T-helper 1 cell (primary cell): ENCODE data around the gene DEFB123.
"Not testable (repeated sequence)": the region's sequence is repeated elsewhere in the genome, so short reads cannot be mapped to it uniquely, and the experiment has no call there.

Experiments
- DNase-seq, 5 donors: peaks; one replicate each; pipeline ENCODE4 v3.0.0-alpha.2; 2012 to 2020
- total RNA-seq, 4 donors: gene quantifications; one replicate each; lab custom pipeline; 2026; lab: John Stamatoyannopoulos, UW

DEFB123 gene
- total RNA-seq, result 0 reads per million in 4 donors

- DNase-seq, result no peak
These were observed at the start of gene DEFB123 for GRCh38 chr20:31440012-31440659. TSS of gene DEFB123 (plus strand) at chr20:31440632. CDS start at chr20:31440699, 67 bp downstream.

- no peak for DNase-seq
These were observed 47.6 kb upstream of the DEFB123 start for GRCh38 chr20:31392836-31393235.

DNA sequence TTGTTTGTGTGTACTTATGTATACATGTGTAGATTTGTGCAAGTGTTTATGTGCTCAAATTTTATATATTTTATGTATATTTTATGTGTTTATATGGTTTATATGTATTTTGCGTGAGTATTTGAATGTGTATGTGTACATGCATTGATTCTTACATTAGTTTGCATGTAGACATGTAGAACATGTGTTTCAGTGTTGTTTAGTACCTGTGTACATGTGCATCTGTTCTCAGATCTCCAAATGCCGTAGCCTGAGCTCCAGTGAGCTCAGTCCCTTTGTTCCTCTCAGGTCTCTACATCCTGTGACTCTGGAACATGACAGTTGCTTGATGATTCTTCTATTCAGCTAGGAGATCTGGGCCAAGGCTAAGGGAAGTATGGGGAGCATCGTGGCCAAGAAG is 45.5 kb upstream of the DEFB123 start:
- DNase-seq, result no peak

GRCh38 chr20:31403886-31404285 is 36.5 kb upstream of the DEFB123 start:
- no peak for DNase-seq

DNA sequence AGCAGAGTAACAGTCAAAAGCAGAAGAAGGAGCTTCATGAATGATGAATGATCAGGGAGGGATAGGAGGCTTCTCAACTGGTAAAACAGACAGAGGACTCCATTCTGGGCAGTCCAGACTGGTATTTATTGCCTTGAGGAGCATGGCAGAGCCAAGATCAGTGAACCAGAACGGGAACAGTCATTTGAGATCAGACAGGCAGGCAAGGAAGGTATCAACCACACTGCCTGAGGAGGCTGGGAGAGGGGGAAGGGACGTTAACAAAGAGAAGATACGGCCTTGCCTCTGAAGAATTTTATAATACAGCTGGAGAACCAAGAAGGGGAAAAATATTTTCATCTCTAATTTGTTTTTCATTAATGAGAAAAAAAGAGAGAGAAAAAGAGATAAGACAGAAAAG is 34.3 kb upstream of the DEFB123 start, which contains the start of gene DEFB121:
Gene DEFB121 (minus strand): TSS at position 101 of the 400 bp plus-strand sequence. CDS start 63 bp downstream, at position 38.
- no peak for DNase-seq

DNA sequence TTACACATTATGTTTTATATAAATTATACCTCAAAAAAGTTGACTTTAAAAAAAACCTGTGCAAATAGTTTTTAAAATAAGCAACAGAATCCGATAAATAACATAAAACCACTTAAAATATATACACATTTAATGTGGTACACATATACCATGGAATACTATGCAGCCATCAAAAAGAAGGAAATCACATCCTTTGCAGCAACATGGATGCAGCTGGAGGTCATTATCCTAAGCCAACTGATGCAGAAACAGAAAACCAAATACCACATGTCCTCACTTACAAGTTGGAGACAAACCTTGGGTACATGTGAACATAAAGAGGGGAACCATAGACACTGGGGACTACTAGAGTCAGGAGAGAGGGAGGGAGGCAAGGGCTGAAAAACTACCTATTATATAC is 30.4 kb upstream of the DEFB123 start:
- no peak for DNase-seq

DNA sequence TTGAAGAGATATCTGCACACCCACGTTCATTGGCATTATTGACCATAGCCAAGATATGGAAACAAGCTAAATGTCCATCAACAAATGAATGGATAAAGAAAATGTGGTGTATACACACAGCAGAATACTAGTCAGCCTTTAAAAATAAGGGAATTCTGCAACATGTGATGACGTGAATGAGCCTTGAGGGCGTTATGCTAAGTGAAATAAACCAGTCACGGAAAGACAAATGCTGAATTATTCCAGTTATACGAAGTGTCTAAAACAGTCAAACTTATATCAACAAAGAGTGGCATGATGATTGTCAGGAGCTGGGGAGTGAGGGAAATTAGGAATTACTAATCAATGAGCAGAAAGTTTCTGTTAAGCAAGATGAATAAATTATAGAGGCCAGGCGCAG is 26.1 kb upstream of the DEFB123 start:
- DNase-seq, result no peak

GRCh38 chr20:31415653-31416052 is 24.8 kb upstream of the DEFB123 start:
- DNase-seq, result no peak

- no peak for DNase-seq
These were observed 22.1 kb upstream of the DEFB123 start for GRCh38 chr20:31418307-31418706.

- DNase-seq, result no peak
These were observed 14.6 kb upstream of the DEFB123 start for GRCh38 chr20:31425797-31426196.

DNA sequence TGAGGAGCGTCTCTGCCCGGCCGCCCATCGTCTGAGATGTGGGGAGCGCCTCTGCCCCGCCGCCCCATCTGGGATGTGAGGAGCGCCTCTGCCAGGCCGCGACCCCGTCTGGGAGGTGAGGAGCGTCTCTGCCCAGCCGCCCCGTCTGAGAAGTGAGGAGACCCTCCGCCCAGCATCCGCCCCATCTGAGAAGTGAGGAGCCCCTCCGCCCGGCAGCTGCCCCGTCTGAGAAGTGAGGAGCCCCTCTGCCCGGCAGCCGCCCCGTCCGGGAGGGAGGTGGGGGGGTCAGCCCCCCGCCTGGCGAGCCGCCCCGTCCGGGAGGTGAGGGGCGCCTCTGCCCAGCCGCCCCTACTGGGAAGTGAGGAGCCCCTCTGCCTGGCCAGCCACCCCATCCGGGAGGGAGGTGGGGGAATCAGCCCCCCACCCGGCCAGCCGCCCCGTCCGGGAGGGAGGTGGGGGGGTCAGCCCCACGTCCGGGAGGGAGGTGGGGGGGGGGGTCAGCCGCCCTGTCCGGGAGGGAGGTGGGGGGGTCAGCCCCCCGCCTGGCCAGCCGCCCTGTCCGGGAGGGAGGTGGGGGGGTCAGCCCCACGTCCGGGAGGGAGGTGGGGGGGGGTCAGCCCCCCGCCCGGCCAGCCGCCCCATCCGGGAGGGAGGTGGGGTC is 13.4 kb upstream of the DEFB123 start:
- DNase-seq, result not testable (repeated sequence)

- not testable (repeated sequence) for DNase-seq
These were observed 12.9 kb upstream of the DEFB123 start for GRCh38 chr20:31427576-31427975.

- DNase-seq, result no peak
These were observed 9.8 kb upstream of the DEFB123 start for GRCh38 chr20:31430568-31431115.

DNA sequence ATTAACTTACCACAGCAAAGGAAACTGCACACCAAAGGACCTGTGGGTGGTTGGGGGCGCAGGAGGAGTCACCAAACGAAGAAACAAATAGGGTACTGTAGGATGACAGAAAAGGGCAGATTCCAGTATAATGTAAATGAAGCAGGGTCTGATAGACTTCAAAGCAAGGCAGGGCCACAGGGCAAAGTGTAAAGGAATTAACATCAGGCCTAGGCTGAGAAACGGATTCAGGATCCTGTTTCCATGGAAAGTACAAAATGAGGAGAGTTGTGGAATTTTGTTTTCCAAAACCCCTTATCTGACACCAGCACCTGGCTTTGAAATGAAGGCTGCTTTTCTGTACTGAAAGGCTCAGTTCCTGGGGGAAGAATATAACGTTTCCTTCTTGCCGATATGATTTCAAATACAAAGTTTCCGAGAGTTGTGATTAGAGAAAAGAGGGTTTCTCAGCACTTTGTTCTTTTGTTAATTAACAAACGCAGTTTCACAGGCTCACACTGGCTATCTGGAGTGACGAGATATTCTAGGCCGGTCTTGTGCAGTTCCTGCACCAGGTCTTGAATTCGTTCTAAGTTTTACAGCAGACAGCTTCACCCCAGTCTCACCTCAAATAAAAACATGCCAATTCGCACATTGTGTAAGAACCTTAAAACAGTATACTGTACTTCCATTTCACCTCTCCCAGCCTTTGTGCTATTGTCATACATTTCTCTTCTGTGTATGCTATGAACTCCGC is 5.8 kb downstream of the DEFB123 start:
- no peak for DNase-seq

DNA sequence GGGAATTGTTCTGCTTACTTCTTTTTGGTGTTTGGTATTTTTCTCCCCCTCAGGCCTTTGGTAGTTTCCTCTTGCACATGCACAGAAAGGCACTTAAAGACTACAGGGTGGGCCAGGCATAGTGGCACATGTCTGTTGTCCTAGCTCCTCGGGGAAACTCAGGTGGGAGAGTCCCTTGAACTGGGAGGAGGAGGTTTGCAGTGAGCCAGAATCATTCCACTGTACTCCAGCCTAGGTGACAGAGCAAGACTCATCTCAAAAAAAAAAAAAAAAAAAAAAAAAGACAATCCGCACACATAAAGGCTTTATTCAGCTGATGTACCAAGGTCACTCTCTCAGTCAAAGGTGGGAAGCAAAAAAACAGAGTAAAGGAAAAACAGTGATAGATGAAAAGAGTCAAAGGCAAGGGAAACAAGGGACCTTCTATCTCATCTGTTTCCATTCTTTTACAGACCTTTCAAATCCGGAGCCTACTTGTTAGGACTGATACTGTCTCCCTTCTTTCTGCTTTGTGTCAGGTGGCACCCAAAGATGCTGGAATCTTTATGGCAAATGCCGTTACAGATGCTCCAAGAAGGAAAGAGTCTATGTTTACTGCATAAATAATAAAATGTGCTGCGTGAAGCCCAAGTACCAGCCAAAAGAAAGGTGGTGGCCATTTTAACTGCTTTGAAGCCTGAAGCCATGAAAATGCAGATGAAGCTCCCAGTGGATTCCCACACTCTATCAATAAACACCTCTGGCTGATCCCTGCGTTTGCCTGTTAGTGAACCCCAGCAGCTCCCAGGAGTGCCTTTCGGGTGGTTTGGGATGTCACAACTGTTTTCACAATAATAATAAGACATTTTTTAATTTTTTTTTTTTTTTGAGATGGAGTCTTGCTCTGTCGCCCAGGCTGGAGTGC is 9.3 kb downstream of the DEFB123 start:
- no peak for DNase-seq

GRCh38 chr20:31452575-31452974 is 12.1 kb downstream of the DEFB123 start:
- DNase-seq, result no peak

DNA sequence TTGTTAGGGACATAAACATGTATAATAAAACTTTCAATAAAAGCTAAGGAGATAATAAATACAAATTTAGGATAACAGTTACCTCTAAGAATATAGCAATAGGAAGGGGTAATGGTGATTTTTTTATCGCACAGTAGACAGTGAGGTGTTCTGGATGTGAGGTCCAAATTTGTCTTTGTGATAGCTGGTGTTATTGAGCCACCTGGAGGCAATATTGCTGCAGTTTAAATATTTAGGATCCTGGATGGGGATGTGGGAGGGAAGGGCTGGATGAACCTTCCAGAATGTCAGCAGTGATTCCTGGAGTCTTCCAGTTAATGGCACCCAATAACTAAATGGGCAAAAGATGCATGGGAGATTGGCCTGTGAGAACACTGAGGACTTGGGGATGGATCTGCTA is 13.9 kb downstream of the DEFB123 start:
- no peak for DNase-seq

GRCh38 chr20:31470946-31471345 is 30.5 kb downstream of the DEFB123 start:
- not testable (repeated sequence) for DNase-seq

GRCh38 chr20:31472395-31473330 is 32.2 kb downstream of the DEFB123 start:
- no peak for DNase-seq

DNA sequence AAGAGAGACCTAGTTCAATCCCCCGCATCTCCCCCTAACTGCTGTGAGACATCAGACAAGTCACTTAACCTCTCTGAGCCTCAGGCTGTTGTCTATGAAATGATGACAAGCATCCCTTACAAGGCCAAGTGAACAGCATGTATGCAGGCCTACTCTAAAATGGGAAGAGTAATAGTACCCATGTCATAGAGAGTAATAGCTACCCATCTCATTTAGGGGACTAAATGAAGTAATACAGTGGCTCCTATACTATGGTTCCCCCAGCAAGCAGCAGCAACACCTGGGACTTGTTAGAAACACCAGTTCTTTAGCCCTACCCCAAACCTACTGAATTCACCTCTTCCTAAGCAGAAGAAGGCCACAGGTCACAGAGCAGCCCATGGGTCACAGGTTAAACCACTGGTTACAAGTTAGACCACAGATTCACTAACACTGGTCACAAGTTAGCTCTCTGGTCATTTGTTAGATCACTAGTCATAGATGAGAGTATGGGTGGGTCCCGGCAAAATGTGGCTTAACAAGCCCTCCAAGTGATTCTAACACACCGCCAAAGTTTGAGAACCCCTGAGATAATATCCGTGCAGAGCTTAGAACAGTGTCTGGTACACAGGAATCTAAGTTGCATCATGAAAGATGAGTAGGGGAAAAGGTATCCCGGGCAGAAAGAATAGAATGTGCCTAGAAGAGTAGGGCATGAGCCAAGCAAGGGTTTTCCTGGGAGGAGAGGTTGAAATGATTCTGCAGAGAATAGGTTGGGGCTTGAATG is 33.1 kb downstream of the DEFB123 start:
- DNase-seq, result no peak
